HepG2 (cell line): ENCODE data around the gene LYPD6B. TPM values are rescaled to one million over a fixed set of nuclear protein-coding genes. Genes with fewer than 3 reads are reported as not detected.

Source experiments
- ATF7 ChIP-seq, 2 experiments: fragments of 450-650 bp in 1 of 2; sonication (generic) in 1 of 2; formaldehyde crosslinking in 1 of 2; IDR thresholded peaks; 2 replicates each; pipeline versions ENCODE4 v1.4.0 to v1.6.1; 2016 to 2020; ENCODE audit warnings: antibody characterized with exemption in 1 of 2, mild to moderate bottlenecking in 1 of 2, missing genetic modification reagents in 1 of 2
- CCDC6 ChIP-seq: sonication (generic); formaldehyde crosslinking; IDR thresholded peaks from 2 replicates; pipeline ENCODE4 v1.8.1; 2022; ENCODE audit warnings: mild to moderate bottlenecking, missing genetic modification reagents, moderate library complexity
- CERS6 ChIP-seq: sonication (generic); formaldehyde crosslinking; IDR thresholded peaks from 2 replicates; pipeline ENCODE4 v1.5.0; 2020; ENCODE audit warnings: missing genetic modification reagents
- CREB1 ChIP-seq, 2 experiments: fragments of 450-650 bp in 1 of 2; IDR thresholded peaks; 2 replicates each; pipeline ENCODE4 v1.6.1; 2016 to 2017; ENCODE audit warnings: control low read depth in 1 of 2, mild to moderate bottlenecking in 1 of 2, missing compliant biosample characterization in 1 of 2, missing genetic modification characterization in 1 of 2
- ETV6 ChIP-seq: sonication (generic); formaldehyde crosslinking; conservative IDR thresholded peaks from 2 replicates; pipeline ENCODE4 v1.4.0; 2020; ENCODE audit warnings: missing genetic modification reagents
- HHEX ChIP-seq: IDR thresholded peaks from 2 replicates; pipeline ENCODE4 v1.6.1; 2016; ENCODE audit warnings: control low read depth
- HOXA3 ChIP-seq: sonication (generic); formaldehyde crosslinking; IDR thresholded peaks from 2 replicates; pipeline ENCODE4 v1.5.0; 2020; ENCODE audit warnings: missing genetic modification reagents
- KDM2A ChIP-seq: sonication (generic); formaldehyde crosslinking; IDR thresholded peaks from 2 replicates; pipeline ENCODE4 v1.4.0; 2020; ENCODE audit warnings: low read depth, missing genetic modification reagents, borderline replicate concordance
- KDM5B ChIP-seq: sonication (generic); formaldehyde crosslinking; IDR thresholded peaks from 2 replicates; pipeline ENCODE4 v1.4.0; 2020; ENCODE audit warnings: missing genetic modification reagents, mild to moderate bottlenecking, borderline replicate concordance
- MED1 ChIP-seq: sonication (generic); formaldehyde crosslinking; IDR thresholded peaks from 2 replicates; pipeline ENCODE4 v1.4.0; 2020; ENCODE audit warnings: missing genetic modification reagents
- MED13 ChIP-seq: sonication (generic); formaldehyde crosslinking; IDR thresholded peaks from 2 replicates; pipeline ENCODE4 v1.5.0; 2020; ENCODE audit warnings: missing genetic modification reagents
- ONECUT2 ChIP-seq: sonication (generic); formaldehyde crosslinking; IDR thresholded peaks from 2 replicates; pipeline ENCODE4 v1.4.0; 2020; ENCODE audit warnings: missing genetic modification reagents
- PAF1 ChIP-seq: IDR thresholded peaks from 2 replicates; pipeline ENCODE4 v1.6.1; 2016; ENCODE audit warnings: missing genetic modification reagents, missing compliant biosample characterization
- PCBP1 ChIP-seq: fragments of 200-400 bp; formaldehyde crosslinking; IDR thresholded peaks from 2 replicates; pipeline ENCODE4 v1.6.1; 2017; ENCODE audit warnings: mild to moderate bottlenecking, low read depth, low read length, borderline replicate concordance
- PTBP1 ChIP-seq: fragments of 200-400 bp; formaldehyde crosslinking; IDR thresholded peaks from 2 replicates; pipeline ENCODE4 v1.6.1; 2018; ENCODE audit warnings: low read length, low read depth; ENCODE audit not compliant: poor library complexity, severe bottlenecking
- RFX1 ChIP-seq: fragments of 450-650 bp; IDR thresholded peaks from 2 replicates; pipeline ENCODE4 v1.6.1; 2017
- RNF2 ChIP-seq: fragments of 450-650 bp; conservative IDR thresholded peaks from 2 replicates; pipeline ENCODE4 v1.6.1; 2016; ENCODE audit warnings: low read depth
- SOX13 ChIP-seq, 3 experiments: fragments of 450-650 bp in 1 of 3; sonication (generic) in 1 of 3; formaldehyde crosslinking in 1 of 3; IDR thresholded peaks in 2 of 3; conservative IDR thresholded peaks in 1 of 3; 2 replicates each; pipeline versions ENCODE4 v1.5.0 to v1.6.1; 2016 to 2020; ENCODE audit warnings: antibody characterized with exemption in 1 of 3, mild to moderate bottlenecking in 1 of 3, missing compliant biosample characterization in 1 of 3, missing genetic modification reagents in 1 of 3, moderate library complexity in 1 of 3
- THAP11 ChIP-seq: IDR thresholded peaks from 2 replicates; pipeline ENCODE4 v1.6.1; 2016; ENCODE audit warnings: missing biosample characterization, missing genetic modification reagents
- ZBTB21 ChIP-seq: sonication (generic); formaldehyde crosslinking; IDR thresholded peaks from 2 replicates; pipeline ENCODE4 v1.4.0; 2020; ENCODE audit warnings: missing genetic modification reagents
- ZNF253 ChIP-seq: sonication (generic); formaldehyde crosslinking; IDR thresholded peaks from 2 replicates; pipeline ENCODE4 v1.8.0; 2022; ENCODE audit warnings: mild to moderate bottlenecking, missing genetic modification reagents, borderline replicate concordance
- ZNF331 ChIP-seq: sonication (generic); formaldehyde crosslinking; IDR thresholded peaks from 2 replicates; pipeline ENCODE4 v1.4.0; 2020; ENCODE audit warnings: missing genetic modification reagents
- ZNF614 ChIP-seq: IDR thresholded peaks from 2 replicates; pipeline ENCODE4 v1.6.1; 2018; ENCODE audit warnings: missing biosample characterization, missing genetic modification reagents, inconsistent platforms, borderline replicate concordance
- ZNF672 ChIP-seq: sonication (generic); formaldehyde crosslinking; IDR thresholded peaks from 2 replicates; pipeline ENCODE4 v1.8.1; 2022; ENCODE audit warnings: missing genetic modification reagents
- polyA plus RNA-seq, 8 experiments: library from polyadenylated mRNA; depleted of rRNA in 3 of 8; stranded (reverse) in 7 of 8; unstranded in 1 of 8; fragments of >200 nt; fragmentation: Illumina TruSeq in 4 of 8; extraction: Trizol in 4 of 8; gene quantifications; 2 replicates each; pipeline versions ENCODE4 v1.2.1 to v1.2.3, GENCODE V29; 2011 to 2016; ENCODE audit warnings: low read depth in 4 of 8, missing spikeins in 1 of 8, mixed read lengths in 1 of 8; ENCODE audit not compliant: insufficient read depth in 1 of 8
- total RNA-seq, 5 experiments: library from RNA; depleted of rRNA; stranded (reverse); fragments of >200 nt; fragmentation: Illumina TruSeq; extraction: Trizol; gene quantifications; 2 replicates each; pipeline ENCODE4 v1.2.3, GENCODE V29; 2016; ENCODE audit warnings: low read depth in 1 of 5
- TF ChIP-seq, protein P1 (sequence below): IDR thresholded peaks from 2 replicates; pipeline ENCODE4 v1.6.1; 2018; ENCODE audit warnings: missing genetic modification reagents
- TF ChIP-seq, protein P2 (sequence below): sonication (generic); formaldehyde crosslinking; IDR thresholded peaks from 2 replicates; pipeline ENCODE4 v1.8.0; 2022; ENCODE audit warnings: low read depth, missing genetic modification reagents
- TF ChIP-seq, protein P3 (sequence below): sonication (generic); formaldehyde crosslinking; IDR thresholded peaks from 2 replicates; pipeline ENCODE4 v1.4.0; 2020; ENCODE audit warnings: missing genetic modification reagents, borderline replicate concordance

Gene LYPD6B
- total and polyA plus RNA-seq, 2 of the 13 experiments (the other 11 are each of a cell fraction or from before 2014, with no cell fraction given), result not detected

DNA sequence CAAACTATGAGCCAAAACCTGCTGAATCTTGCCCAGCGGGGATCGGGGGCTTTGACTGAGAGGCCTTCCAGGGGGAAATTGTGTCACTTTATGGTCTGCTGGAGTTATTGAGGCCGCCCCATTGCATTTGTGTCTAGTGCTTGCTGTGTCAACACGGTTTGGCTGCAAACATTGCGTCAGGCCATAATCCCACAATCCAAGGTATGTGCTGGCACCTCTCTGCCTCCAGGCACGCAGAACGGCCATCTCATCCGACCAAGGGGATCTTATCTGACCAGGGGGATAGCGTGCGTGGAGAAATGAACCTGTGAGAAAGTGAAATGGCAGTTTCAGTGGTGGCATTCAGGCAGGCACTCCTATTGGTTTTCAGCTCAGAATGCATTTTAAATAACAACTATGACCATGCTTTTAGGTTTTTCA is 18.1 kb upstream of the LYPD6B start (continued):
- no peak; the same call in 1 of the 2 replicates for TF ChIP-seq HOXA3 (CRISPR knock-in tag)
- TF ChIP-seq RFX1, result no peak
- TF ChIP-seq PTBP1, result no peak
- no peak for TF ChIP-seq SOX13 (IDR thresholded peaks at IDR 0.05)
- peak in 1 of 2 experiments; percentile 53; a peak in 2 of 4 replicates for TF ChIP-seq SOX13 (CRISPR knock-in tag; conservative IDR thresholded peaks at IDR 0.05 in 1 of 2, IDR thresholded peaks at IDR 0.05 in 1 of 2)
- 0 out of 2 replicates have a peak, but pooled peaks have one; percentile 20 for TF ChIP-seq MED1 (CRISPR knock-in tag)
- TF ChIP-seq, protein P1, sequence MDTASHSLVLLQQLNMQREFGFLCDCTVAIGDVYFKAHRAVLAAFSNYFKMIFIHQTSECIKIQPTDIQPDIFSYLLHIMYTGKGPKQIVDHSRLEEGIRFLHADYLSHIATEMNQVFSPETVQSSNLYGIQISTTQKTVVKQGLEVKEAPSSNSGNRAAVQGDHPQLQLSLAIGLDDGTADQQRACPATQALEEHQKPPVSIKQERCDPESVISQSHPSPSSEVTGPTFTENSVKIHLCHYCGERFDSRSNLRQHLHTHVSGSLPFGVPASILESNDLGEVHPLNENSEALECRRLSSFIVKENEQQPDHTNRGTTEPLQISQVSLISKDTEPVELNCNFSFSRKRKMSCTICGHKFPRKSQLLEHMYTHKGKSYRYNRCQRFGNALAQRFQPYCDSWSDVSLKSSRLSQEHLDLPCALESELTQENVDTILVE (CRISPR knock-in tag), result peak; percentile 29; the same call in 1 of the 2 replicates
- no peak for TF ChIP-seq CERS6 (CRISPR knock-in tag)
- TF ChIP-seq KDM5B (CRISPR knock-in tag), result no peak
- TF ChIP-seq ZBTB21 (CRISPR knock-in tag), result no peak
- TF ChIP-seq, protein P2, sequence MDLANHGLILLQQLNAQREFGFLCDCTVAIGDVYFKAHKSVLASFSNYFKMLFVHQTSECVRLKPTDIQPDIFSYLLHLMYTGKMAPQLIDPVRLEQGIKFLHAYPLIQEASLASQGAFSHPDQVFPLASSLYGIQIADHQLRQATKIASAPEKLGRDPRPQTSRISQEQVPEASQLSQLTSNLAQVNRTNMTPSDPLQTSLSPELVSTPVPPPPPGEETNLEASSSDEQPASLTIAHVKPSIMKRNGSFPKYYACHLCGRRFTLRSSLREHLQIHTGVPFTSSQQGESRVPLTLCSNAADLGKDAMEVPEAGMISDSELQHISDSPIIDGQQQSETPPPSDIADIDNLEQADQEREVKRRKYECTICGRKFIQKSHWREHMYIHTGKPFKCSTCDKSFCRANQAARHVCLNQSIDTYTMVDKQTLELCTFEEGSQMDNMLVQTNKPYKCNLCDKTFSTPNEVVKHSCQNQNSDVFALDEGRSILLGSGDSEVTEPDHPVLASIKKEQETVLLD, result no peak
- no peak for TF ChIP-seq ZNF253 (CRISPR knock-in tag)
- TF ChIP-seq PAF1, result no peak
- TF ChIP-seq MED13, result no peak
- TF ChIP-seq RNF2, result no peak
- peak; percentile 30; the same call in 1 of the 2 replicates for TF ChIP-seq CCDC6 (CRISPR knock-in tag)
- TF ChIP-seq THAP11 (CRISPR knock-in tag), result peak; percentile 42; the same call in 1 of the 2 replicates
- no peak for TF ChIP-seq ATF7 (IDR thresholded peaks at IDR 0.05)
- peak; percentile 75; the same call in 1 of the 2 replicates for TF ChIP-seq ATF7 (CRISPR knock-in tag; IDR thresholded peaks at IDR 0.05)
- peak; percentile 16; the same call in 1 of the 2 replicates for TF ChIP-seq ZNF614 (CRISPR knock-in tag)
- no peak for TF ChIP-seq ONECUT2 (CRISPR knock-in tag)
- 0 out of 2 replicates have a peak, but pooled peaks have one; percentile 39 for TF ChIP-seq ZNF331 (CRISPR knock-in tag)
- TF ChIP-seq KDM2A (CRISPR knock-in tag), result 0 out of 2 replicates have a peak, but pooled peaks have one; percentile 39
- peak; percentile 63 for TF ChIP-seq HHEX (CRISPR knock-in tag)
- TF ChIP-seq CREB1 (IDR thresholded peaks at IDR 0.05), result no peak
- TF ChIP-seq CREB1 (CRISPR knock-in tag; IDR thresholded peaks at IDR 0.05), result no peak
- no peak for TF ChIP-seq PCBP1
- TF ChIP-seq ZNF672 (CRISPR knock-in tag), result no peak
- TF ChIP-seq, protein P3, sequence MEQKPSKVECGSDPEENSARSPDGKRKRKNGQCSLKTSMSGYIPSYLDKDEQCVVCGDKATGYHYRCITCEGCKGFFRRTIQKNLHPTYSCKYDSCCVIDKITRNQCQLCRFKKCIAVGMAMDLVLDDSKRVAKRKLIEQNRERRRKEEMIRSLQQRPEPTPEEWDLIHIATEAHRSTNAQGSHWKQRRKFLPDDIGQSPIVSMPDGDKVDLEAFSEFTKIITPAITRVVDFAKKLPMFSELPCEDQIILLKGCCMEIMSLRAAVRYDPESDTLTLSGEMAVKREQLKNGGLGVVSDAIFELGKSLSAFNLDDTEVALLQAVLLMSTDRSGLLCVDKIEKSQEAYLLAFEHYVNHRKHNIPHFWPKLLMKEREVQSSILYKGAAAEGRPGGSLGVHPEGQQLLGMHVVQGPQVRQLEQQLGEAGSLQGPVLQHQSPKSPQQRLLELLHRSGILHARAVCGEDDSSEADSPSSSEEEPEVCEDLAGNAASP (CRISPR knock-in tag), result 0 out of 2 replicates have a peak, but pooled peaks have one; percentile 36
- no peak for TF ChIP-seq ETV6 (CRISPR knock-in tag)
